Calu3 (cell line): ENCODE data around the gene FUOM. TPM values are rescaled to one million over a fixed set of nuclear protein-coding genes. Genes with fewer than 3 reads are reported as not detected.

Experiments used
- BruUV-seq: library from RNA; stranded (reverse); fragments of 400-500 nt; replicated peaks from 2 replicates; lab custom pipeline; 2021; lab: Mats Ljungman, UMichigan
- CTCF ChIA-PET: fragments of 300-600 bp; sonication (Branson Sonifier 250); formaldehyde crosslinking; loops from one replicate; lab custom pipeline; 2022; ENCODE audit warnings: antibody characterized with exemption; lab: Charles Lee
- DNase-seq: peaks from one replicate; pipeline ENCODE4 v3.0.0; 2022
- H3K27ac Mint-ChIP-seq: one replicate; pipeline ENCODE4 v1.8.0; 2022; ENCODE audit warnings: mixed read lengths; ENCODE audit not compliant: unreplicated experiment
- H3K27me3 Mint-ChIP-seq: one replicate; pipeline ENCODE4 v1.8.0; 2022; ENCODE audit warnings: mixed read lengths; ENCODE audit not compliant: unreplicated experiment
- H3K36me3 Mint-ChIP-seq: one replicate; pipeline ENCODE4 v1.8.0; 2022; ENCODE audit warnings: mild to moderate bottlenecking, moderate library complexity, mixed read lengths; ENCODE audit not compliant: insufficient read depth, unreplicated experiment
- H3K4me1 Mint-ChIP-seq: one replicate; pipeline ENCODE4 v1.8.0; 2022; ENCODE audit warnings: mild to moderate bottlenecking, low read depth, mixed read lengths; ENCODE audit not compliant: unreplicated experiment
- H3K4me3 Mint-ChIP-seq: one replicate; pipeline ENCODE4 v1.8.0; 2022; ENCODE audit warnings: mild to moderate bottlenecking, low read depth, moderate library complexity, mixed read lengths; ENCODE audit not compliant: unreplicated experiment
- H3K9me3 Mint-ChIP-seq: one replicate; pipeline ENCODE4 v1.8.0; 2022; ENCODE audit warnings: low read depth, mixed read lengths; ENCODE audit not compliant: unreplicated experiment
- intact Hi-C: fragments of 100-400 bp; cut with micrococcal nuclease; formaldehyde crosslinking; loops from one replicate; pipeline ENCODE4 v1.10.0; 2022; ENCODE audit not compliant: unreplicated experiment
- total RNA-seq: library from RNA; stranded (reverse); gene quantifications from 2 replicates; pipeline ENCODE4 v1.2.3, GENCODE V29; 2022
- TF ChIP-seq, protein P1 (sequence below): fragments of 200-600 bp; IDR thresholded peaks from one replicate; pipeline ENCODE4 v1.8.0; 2022; ENCODE audit warnings: antibody characterized with exemption; ENCODE audit not compliant: unreplicated experiment

Gene FUOM
- total RNA-seq, 1 experiment from 2014 or later = 11.5 TPM

DNA sequence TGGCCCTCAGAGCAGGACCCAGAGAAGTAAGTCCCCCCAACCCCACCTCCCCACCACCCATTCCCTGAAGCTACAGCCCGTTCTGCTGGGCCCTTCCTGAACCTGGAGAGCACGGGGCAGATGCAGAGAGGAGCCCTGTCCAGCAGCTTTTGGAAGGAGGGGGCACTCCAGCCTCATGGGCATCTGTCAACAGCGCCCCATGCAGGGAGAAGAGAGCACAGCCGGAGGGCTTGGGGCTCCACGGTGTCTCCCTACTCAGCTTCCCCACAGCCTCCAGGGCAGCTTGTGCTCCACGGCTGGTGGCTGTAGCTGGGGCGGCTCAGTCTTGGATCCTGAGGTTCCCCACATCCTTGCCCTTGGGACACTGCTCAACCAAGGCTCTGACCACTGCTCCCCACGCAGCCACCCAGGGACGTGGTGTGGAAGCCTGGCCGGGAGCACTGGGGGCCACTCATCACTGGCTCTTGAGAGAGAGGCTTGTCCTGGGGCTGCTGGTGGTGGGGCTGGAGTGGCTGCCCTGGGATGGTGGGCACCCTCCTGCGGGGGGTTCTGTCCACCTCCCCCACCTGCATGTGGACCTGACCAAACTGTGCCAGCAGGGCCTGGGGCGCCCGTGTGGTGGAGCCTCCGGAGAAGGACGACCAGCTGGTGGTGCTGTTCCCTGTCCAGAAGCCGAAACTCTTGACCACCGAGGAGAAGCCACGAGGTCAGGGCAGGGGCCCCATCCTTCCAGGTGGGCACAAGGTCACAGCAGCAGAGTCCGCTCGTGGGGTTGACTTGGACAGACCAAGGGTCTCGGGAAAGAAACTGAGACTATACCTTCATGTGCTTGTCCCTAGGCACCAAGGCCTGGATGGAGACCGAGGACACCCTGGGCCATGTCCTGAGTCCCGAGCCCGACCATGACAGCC lies 6.2 kb downstream of the FUOM start:
- H3K4me3 Mint-ChIP-seq = no peak overlapping the region
- intact Hi-C loops = no loop called here
- no peaks in the 10 kb centered on the region for H3K36me3 Mint-ChIP-seq
- no peak for DNase-seq
- H3K27me3 Mint-ChIP-seq = no peaks in the 10 kb centered on the region
- H3K27ac Mint-ChIP-seq = no peak overlapping the region
- CTCF ChIA-PET = no interaction called here
- TF ChIP-seq, protein P1, sequence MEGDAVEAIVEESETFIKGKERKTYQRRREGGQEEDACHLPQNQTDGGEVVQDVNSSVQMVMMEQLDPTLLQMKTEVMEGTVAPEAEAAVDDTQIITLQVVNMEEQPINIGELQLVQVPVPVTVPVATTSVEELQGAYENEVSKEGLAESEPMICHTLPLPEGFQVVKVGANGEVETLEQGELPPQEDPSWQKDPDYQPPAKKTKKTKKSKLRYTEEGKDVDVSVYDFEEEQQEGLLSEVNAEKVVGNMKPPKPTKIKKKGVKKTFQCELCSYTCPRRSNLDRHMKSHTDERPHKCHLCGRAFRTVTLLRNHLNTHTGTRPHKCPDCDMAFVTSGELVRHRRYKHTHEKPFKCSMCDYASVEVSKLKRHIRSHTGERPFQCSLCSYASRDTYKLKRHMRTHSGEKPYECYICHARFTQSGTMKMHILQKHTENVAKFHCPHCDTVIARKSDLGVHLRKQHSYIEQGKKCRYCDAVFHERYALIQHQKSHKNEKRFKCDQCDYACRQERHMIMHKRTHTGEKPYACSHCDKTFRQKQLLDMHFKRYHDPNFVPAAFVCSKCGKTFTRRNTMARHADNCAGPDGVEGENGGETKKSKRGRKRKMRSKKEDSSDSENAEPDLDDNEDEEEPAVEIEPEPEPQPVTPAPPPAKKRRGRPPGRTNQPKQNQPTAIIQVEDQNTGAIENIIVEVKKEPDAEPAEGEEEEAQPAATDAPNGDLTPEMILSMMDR = no peak
- no peaks in the 10 kb centered on the region for H3K4me1 Mint-ChIP-seq
- BruUV-seq = no TSS peak
- H3K9me3 Mint-ChIP-seq = no peaks in the 10 kb centered on the region

DNA sequence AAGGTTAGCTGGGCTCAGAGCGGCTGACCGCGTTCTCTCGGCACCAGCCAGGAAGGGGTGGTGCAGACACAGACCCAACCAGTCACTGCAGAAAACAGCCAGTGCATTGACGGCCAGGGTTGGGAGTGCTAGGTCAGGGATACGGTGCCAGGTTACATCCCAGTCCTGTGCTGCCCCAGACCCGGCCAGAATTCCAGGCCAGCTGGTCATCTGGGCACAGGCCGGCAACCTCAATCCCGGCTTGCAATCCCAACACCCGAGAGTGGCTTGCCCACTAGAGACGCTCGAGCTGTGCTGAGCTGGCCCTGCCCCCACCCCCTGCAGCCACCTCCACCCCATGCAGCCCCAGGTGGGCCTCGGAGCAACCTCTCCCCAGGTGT lies 6.9 kb downstream of the FUOM start:
- intact Hi-C loops = no loop called here

DNA sequence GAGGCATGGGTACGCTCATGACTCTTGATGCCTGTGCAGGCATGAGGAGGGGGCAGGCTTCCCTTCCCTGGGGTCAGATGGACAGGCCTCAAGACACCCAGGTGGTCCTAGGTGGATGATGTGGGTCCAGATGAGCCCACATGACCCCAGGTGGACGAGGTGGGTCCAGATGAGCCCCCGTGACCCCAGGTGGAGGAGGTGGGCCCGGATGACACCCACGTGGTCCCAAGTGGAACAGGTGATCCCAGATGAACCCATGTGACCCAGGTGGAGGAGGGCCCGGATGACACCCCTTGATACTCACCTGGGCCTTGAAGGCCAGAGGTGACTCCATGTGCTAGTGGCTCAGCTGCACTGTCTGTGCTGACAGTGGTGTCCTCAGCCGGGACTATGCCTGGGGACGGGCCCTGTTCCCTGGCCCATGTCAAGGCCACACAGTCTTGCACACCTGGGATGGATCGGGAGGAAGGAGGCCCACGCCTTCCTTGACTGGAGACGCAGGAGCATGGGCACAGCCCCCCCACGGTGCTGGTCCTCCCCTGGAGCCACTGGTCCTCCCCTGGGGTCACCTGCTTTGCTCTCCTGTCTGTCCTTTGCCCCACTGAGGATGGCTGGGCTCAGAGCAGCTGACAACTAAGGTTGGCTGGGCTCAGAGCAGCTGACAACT lies 7.4 kb downstream of the FUOM start:
- Mint-ChIP-seq H3K27ac (no peak overlapping the region), H3K27me3 (no peaks in the 10 kb centered on the region), H3K4me3 (no peak overlapping the region), H3K36me3 (peaks cover 2% of the 10 kb centered on the region), H3K4me1 (no peaks in the 10 kb centered on the region), H3K9me3 (no peaks in the 10 kb centered on the region)
- no peak for DNase-seq
- intact Hi-C loops = no loop called here
- CTCF ChIA-PET = no interaction called here
- TF ChIP-seq, protein P1 = no peak
- no TSS peak for BruUV-seq

More for the DNA sequence above, 6.9 kb downstream of the FUOM start:
- no TSS peak for BruUV-seq
- Mint-ChIP-seq H3K9me3 (no peaks in the 10 kb centered on the region), H3K4me1 (no peaks in the 10 kb centered on the region), H3K27me3 (no peaks in the 10 kb centered on the region), H3K27ac (no peak overlapping the region), H3K4me3 (no peak overlapping the region), H3K36me3 (no peaks in the 10 kb centered on the region)
- TF ChIP-seq, protein P1 = no peak
- no peak for DNase-seq
- CTCF ChIA-PET = no interaction called here

DNA sequence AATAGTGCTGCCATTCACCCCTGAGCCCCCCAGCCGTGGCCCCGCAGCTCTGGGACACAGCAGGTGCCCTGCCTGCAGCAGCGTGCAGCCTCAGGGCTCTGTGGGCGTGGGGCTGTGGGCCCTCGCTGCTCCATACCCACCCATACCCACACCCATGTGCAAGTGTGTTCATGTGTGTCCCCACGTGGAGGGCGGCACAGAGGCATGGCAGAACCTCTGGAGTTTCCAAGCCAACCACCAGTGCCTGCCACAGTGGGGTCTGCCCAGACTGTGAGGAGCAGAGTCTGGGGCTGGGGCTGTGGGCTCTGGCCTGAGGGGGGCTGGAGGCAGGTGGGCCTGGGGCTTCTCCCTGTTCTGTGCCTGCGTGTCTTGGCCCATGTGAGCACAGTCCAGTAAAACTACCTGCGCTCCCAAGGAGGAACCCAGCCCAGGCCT lies 8.2 kb downstream of the FUOM start:
- TF ChIP-seq, protein P1 = no peak
- CTCF ChIA-PET = no interaction called here
- DNase-seq = no peak
- peak overlapping the region; percentile 18 for H3K27ac Mint-ChIP-seq
- no peaks in the 10 kb centered on the region for H3K4me1 Mint-ChIP-seq
- no peaks in the 10 kb centered on the region for H3K9me3 Mint-ChIP-seq
- no TSS peak for BruUV-seq
- intact Hi-C loops = no loop called here
- H3K36me3 Mint-ChIP-seq = peaks cover 5% of the 10 kb centered on the region
- H3K27me3 Mint-ChIP-seq = no peaks in the 10 kb centered on the region
- no peak overlapping the region for H3K4me3 Mint-ChIP-seq
